ENCODE measurements around the gene FMNL3. TPM values are rescaled to one million over a fixed set of nuclear protein-coding genes. Genes with fewer than 3 reads are reported as not detected.
"Not testable (repeated sequence)": the region's sequence is repeated elsewhere in the genome, so short reads cannot be mapped to it uniquely, and the experiment has no call there.

FMNL3 gene
- total RNA-seq, 4 donors from 2014 or later: 9.6 to 14.6 (median 12.8) TPM

DNA sequence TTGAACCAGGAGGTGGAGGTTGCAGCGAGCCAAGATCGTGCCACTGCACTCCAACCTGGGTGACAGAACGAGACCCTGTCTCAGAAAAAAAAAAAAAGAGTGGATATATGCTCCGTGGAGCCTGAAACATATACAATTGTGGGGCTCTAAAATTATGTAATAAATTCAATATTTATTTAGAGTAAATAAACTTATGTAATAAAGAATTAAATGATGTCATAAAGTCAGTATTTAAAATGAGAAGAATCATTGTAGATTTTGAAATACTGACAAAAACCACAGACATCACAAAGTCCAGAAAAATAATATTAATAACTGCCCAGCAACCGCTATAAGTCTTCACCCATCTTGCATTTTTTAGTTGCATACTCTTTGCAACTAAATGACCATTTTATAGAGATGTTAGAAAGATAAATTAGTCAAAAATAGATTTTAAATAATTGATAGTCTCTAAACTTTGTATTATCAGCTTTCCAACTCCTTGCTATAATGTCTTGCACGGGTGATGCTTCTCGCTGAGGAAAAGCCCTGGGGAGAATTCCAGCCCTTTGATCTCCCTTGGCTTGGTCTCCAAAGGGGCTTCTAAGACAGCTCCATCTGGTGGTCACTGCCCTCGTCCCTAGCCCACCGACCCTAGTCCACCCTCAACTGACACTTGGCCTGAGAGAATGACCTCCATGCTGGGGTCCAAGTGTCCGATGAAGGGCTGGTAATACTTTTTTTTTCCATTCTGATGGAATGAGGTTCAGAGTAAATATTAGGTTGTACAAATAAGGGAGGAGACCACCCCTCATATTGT is 26.2 kb upstream of the FMNL3 start:
- no peaks in the 10 kb centered on the region for H3K36me3 ChIP-seq
- H3K4me3 ChIP-seq: no peak overlapping the region
- H3K9me3 ChIP-seq: no peaks in the 10 kb centered on the region
- no peak for DNase-seq (ENCODE audit: extremely low spot score)
- TF ChIP-seq POLR2AphosphoS5 (IDR thresholded peaks at IDR 0.05) (no peak), EP300 (IDR thresholded peaks at IDR 0.05) (no peak), POLR2A (IDR thresholded peaks at IDR 0.05; ENCODE audit: low read depth) (no peak)
- TF ChIP-seq, protein P1, sequence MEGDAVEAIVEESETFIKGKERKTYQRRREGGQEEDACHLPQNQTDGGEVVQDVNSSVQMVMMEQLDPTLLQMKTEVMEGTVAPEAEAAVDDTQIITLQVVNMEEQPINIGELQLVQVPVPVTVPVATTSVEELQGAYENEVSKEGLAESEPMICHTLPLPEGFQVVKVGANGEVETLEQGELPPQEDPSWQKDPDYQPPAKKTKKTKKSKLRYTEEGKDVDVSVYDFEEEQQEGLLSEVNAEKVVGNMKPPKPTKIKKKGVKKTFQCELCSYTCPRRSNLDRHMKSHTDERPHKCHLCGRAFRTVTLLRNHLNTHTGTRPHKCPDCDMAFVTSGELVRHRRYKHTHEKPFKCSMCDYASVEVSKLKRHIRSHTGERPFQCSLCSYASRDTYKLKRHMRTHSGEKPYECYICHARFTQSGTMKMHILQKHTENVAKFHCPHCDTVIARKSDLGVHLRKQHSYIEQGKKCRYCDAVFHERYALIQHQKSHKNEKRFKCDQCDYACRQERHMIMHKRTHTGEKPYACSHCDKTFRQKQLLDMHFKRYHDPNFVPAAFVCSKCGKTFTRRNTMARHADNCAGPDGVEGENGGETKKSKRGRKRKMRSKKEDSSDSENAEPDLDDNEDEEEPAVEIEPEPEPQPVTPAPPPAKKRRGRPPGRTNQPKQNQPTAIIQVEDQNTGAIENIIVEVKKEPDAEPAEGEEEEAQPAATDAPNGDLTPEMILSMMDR (IDR thresholded peaks at IDR 0.05): no peak
- H3K27me3 ChIP-seq: no peaks in the 10 kb centered on the region
- H3K27ac ChIP-seq (replicated peaks in 1 of 4): no peak overlapping the region
- 79% methylated on average over 10 of the region's 10 CpGs for WGBS
- intact Hi-C loops (cut with DNase I): no loop called here
- no peaks in the 10 kb centered on the region for H3K4me1 ChIP-seq

DNA sequence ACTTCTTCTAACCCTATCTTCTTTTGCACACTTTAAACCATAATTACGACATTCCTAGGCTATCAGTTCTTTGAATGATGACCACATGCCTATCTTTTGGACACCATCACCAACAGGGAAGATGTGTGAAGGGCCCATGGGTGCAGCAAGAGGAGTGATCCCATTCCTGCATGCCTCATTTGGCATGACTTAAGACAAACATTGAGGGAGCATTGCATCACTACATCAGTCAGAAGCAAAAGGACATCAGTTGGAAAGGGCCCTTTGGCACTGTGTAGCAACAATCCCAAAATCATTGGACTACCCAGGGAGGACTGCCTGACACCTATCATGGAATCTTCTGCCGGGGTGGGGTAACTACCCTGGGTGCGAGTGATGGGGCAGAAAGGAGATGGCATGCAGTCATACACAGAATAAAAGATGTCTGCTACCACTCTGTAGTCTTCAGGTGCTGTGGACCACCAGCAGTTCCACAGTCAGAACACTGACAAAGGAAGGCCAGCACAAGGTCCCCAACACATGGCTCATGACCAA is 23.4 kb upstream of the FMNL3 start:
- no peak for DNase-seq (ENCODE audit: extremely low spot score)
- intact Hi-C loops (cut with DNase I): no loop called here
- Histone ChIP-seq H3K4me1 (no peaks in the 10 kb centered on the region), H3K27me3 (no peaks in the 10 kb centered on the region), H3K27ac (replicated peaks in 1 of 4) (no peak overlapping the region), H3K9me3 (no peaks in the 10 kb centered on the region), H3K36me3 (no peaks in the 10 kb centered on the region), H3K4me3 (no peak overlapping the region)
- TF ChIP-seq POLR2AphosphoS5 (IDR thresholded peaks at IDR 0.05): no peak
- TF ChIP-seq, protein P1 (IDR thresholded peaks at IDR 0.05): no peak
- no peak for TF ChIP-seq POLR2A (IDR thresholded peaks at IDR 0.05; ENCODE audit: low read depth)
- no peak for TF ChIP-seq EP300 (IDR thresholded peaks at IDR 0.05)
- WGBS: 100% methylated on average over 3 of the region's 3 CpGs

DNA sequence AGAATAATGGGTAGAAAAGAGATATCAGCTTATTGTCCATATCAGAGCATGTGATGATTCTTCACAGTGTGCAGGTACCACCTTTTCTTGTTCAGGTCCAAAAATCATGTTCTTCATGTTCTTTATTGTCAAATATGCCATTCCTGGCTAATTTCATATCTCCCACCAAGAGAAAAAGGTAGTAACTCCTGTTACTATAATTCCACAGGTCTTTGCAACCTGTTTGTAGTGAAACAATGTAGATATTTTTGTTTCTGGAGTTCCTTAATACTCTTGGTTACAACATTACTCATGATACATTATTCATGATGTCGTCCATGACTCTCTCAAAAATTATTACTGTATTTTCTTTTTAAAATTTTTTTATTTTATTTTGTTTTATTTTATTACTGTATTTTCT is 22.8 kb upstream of the FMNL3 start:
- no peaks in the 10 kb centered on the region for H3K9me3 ChIP-seq
- no peaks in the 10 kb centered on the region for H3K4me1 ChIP-seq
- intact Hi-C loops (cut with DNase I): no loop called here
- WGBS: 65% methylated on average over 1 of the region's 1 CpG
- H3K36me3 ChIP-seq: no peaks in the 10 kb centered on the region
- no peak overlapping the region for H3K4me3 ChIP-seq
- no peak for DNase-seq (ENCODE audit: extremely low spot score)
- TF ChIP-seq POLR2A (IDR thresholded peaks at IDR 0.05; ENCODE audit: low read depth) (no peak), EP300 (IDR thresholded peaks at IDR 0.05) (no peak), POLR2AphosphoS5 (IDR thresholded peaks at IDR 0.05) (no peak)
- TF ChIP-seq, protein P1 (IDR thresholded peaks at IDR 0.05): no peak
- H3K27me3 ChIP-seq: peaks cover 0 to 5% (median 0%) of the 10 kb centered on the region in 4 donors
- no peak overlapping the region for H3K27ac ChIP-seq (replicated peaks in 1 of 4)

DNA sequence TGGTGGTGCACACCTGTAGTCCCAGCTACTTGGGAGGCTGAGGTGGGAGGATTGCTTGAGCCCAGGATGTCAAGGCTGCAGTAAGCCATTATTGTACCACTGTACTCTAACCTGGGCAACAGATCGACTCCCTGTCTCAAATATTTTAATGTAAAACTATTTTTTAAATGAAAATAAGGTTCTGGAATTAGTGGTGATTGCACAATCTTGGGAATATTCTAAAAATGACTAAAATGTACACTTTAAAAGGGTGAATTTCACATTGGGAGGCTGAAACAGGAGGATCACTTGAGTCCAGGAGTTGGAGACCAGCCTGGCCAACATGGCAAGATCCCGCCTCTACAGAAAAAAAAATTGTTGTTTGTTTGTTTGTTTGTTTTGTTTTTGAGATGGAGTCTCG is 21.2 kb upstream of the FMNL3 start:
- Histone ChIP-seq H3K36me3 (no peaks in the 10 kb centered on the region), H3K4me3 (no peak overlapping the region), H3K27ac (replicated peaks in 1 of 4) (no peak overlapping the region), H3K4me1 (no peaks in the 10 kb centered on the region), H3K27me3 (peaks cover 0 to 12% (median 0%) of the 10 kb centered on the region in 4 donors), H3K9me3 (no peaks in the 10 kb centered on the region)
- WGBS: 85% methylated on average over 3 of the region's 3 CpGs
- intact Hi-C loops (cut with DNase I): no loop called here
- TF ChIP-seq EP300 (IDR thresholded peaks at IDR 0.05) (no peak), POLR2AphosphoS5 (IDR thresholded peaks at IDR 0.05) (no peak), POLR2A (IDR thresholded peaks at IDR 0.05; ENCODE audit: low read depth) (no peak)
- TF ChIP-seq, protein P1 (IDR thresholded peaks at IDR 0.05): no peak
- no peak for DNase-seq (ENCODE audit: extremely low spot score)

DNA sequence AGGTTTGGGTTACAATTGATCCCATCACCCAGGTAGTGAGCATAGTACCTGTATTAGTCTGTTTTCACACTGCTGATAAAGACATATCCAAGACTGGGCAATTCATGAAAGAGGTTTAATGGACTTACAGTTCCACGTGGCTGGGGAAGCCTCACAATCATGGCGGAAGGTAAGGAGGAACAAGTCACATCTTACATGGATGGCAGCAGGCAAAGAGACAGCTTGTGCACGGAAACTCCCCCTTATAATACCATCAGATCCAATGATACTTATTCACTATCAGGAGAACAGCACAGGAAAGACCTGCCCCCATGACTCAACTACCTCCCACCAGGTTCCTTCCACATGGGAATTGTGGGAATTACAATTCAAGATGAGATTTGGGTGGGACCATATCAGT is 14.2 kb upstream of the FMNL3 start:
- DNase-seq (ENCODE audit: extremely low spot score); H3K9me3 ChIP-seq; H3K36me3 ChIP-seq; H3K4me1 ChIP-seq; intact Hi-C loops (cut with DNase I); H3K4me3 ChIP-seq; H3K27ac ChIP-seq (replicated peaks in 1 of 4): not testable (repeated sequence)
- H3K27me3 ChIP-seq: peaks cover 0 to 16% (median 0%) of the 10 kb centered on the region in 4 donors
- 78% methylated on average over 3 of the region's 3 CpGs for WGBS

Measured in esophagus muscularis mucosa (tissue), 4 donors.